Measurements from ENCODE around the gene GRM2. TPM values are rescaled to one million over a fixed set of nuclear protein-coding genes. Genes with fewer than 3 reads are reported as not detected.

GRM2 gene
- total RNA-seq, 1 experiment from 2014 or later, result 0.13 TPM

DNA sequence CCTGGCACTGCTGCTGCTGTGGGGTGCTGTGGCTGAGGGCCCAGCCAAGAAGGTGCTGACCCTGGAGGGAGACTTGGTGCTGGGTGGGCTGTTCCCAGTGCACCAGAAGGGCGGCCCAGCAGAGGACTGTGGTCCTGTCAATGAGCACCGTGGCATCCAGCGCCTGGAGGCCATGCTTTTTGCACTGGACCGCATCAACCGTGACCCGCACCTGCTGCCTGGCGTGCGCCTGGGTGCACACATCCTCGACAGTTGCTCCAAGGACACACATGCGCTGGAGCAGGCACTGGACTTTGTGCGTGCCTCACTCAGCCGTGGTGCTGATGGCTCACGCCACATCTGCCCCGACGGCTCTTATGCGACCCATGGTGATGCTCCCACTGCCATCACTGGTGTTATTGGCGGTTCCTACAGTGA lies 2.1 kb downstream of the GRM2 start:
- no peaks in the 10 kb centered on the region for H3K9me2 ChIP-seq (ENCODE audit: insufficient read depth)
- no peak for DNase-seq
- ChIA-PET CTCF (interaction anchor here (0.6 kb wide), 1 partner anchor 301 kb away, joined by 4 read pairs; no protein-coding TSS in a partner anchor), POLR2A (ENCODE audit: unreplicated experiment) (no interaction called here)
- no TSS peak for BruUV-seq (replicated peaks)
- TF ChIP-seq EZH2 (IDR thresholded peaks at IDR 0.05; ENCODE audit: low read depth), result no peak
- TF ChIP-seq, protein P1, sequence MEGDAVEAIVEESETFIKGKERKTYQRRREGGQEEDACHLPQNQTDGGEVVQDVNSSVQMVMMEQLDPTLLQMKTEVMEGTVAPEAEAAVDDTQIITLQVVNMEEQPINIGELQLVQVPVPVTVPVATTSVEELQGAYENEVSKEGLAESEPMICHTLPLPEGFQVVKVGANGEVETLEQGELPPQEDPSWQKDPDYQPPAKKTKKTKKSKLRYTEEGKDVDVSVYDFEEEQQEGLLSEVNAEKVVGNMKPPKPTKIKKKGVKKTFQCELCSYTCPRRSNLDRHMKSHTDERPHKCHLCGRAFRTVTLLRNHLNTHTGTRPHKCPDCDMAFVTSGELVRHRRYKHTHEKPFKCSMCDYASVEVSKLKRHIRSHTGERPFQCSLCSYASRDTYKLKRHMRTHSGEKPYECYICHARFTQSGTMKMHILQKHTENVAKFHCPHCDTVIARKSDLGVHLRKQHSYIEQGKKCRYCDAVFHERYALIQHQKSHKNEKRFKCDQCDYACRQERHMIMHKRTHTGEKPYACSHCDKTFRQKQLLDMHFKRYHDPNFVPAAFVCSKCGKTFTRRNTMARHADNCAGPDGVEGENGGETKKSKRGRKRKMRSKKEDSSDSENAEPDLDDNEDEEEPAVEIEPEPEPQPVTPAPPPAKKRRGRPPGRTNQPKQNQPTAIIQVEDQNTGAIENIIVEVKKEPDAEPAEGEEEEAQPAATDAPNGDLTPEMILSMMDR (conservative IDR thresholded peaks at IDR 0.05), result no peak
- H3K9me3 ChIP-seq (ENCODE audit: insufficient read depth, low read depth), result no peaks in the 10 kb centered on the region
- no peaks in the 10 kb centered on the region for H3K4me1 ChIP-seq (replicated peaks; ENCODE audit: insufficient read depth)
- no peaks in the 10 kb centered on the region for H3K27me3 ChIP-seq (ENCODE audit: insufficient read depth, low read depth)
- H3F3A ChIP-seq (ENCODE audit: insufficient read depth, low read depth), result no peaks in the 10 kb centered on the region
- no peaks in the 10 kb centered on the region for H3K36me3 ChIP-seq (ENCODE audit: low read depth)
- H3K4me3 ChIP-seq, result no peak overlapping the region
- intact Hi-C loops (cut with micrococcal nuclease; ENCODE audit: unreplicated experiment), result no loop called here
- H3K27ac ChIP-seq, result no peak overlapping the region
- no peak overlapping the region for H2AFZ ChIP-seq
- H4K20me1 ChIP-seq (ENCODE audit: insufficient read depth), result no peaks in the 10 kb centered on the region
- no peak overlapping the region for H3K4me2 ChIP-seq
- H3K79me2 ChIP-seq (ENCODE audit: low read depth), result no peaks in the 10 kb centered on the region

DNA sequence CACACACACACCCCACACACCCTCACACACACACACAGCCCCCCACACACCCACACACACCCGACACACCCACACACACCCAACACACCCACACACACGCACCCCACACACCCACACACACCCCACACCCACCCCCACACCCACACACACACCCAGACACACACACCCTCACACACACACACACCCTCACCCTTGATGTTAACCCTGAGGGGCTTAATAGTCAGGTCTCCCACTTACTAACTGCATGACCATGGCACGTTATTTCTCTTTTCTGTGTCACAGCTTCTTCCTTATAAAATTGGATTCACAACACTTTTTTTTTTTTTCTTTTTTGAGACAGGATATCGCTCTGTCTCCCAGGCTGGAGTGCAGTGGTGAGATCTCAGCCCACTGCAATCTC lies 2.8 kb downstream of the GRM2 start:
- Histone ChIP-seq H4K20me1 (ENCODE audit: insufficient read depth) (no peaks in the 10 kb centered on the region), H3K36me3 (ENCODE audit: low read depth) (no peaks in the 10 kb centered on the region), H3K4me2 (no peak overlapping the region), H3K79me2 (ENCODE audit: low read depth) (no peaks in the 10 kb centered on the region), H3K9me3 (ENCODE audit: insufficient read depth, low read depth) (no peaks in the 10 kb centered on the region), H3K27ac (no peak overlapping the region), H2AFZ (no peak overlapping the region), H3K9me2 (ENCODE audit: insufficient read depth) (no peaks in the 10 kb centered on the region), H3K4me3 (no peak overlapping the region), H3K27me3 (ENCODE audit: insufficient read depth, low read depth) (no peaks in the 10 kb centered on the region), H3F3A (ENCODE audit: insufficient read depth, low read depth) (no peaks in the 10 kb centered on the region), H3K4me1 (replicated peaks; ENCODE audit: insufficient read depth) (no peaks in the 10 kb centered on the region)
- no TSS peak for BruUV-seq (replicated peaks)
- ChIA-PET POLR2A (ENCODE audit: unreplicated experiment) (no interaction called here), CTCF (no interaction called here)
- DNase-seq, result no peak
- no peak for TF ChIP-seq EZH2 (IDR thresholded peaks at IDR 0.05; ENCODE audit: low read depth)
- TF ChIP-seq, protein P1 (conservative IDR thresholded peaks at IDR 0.05), result no peak
- intact Hi-C loops (cut with micrococcal nuclease; ENCODE audit: unreplicated experiment), result no loop called here

DNA sequence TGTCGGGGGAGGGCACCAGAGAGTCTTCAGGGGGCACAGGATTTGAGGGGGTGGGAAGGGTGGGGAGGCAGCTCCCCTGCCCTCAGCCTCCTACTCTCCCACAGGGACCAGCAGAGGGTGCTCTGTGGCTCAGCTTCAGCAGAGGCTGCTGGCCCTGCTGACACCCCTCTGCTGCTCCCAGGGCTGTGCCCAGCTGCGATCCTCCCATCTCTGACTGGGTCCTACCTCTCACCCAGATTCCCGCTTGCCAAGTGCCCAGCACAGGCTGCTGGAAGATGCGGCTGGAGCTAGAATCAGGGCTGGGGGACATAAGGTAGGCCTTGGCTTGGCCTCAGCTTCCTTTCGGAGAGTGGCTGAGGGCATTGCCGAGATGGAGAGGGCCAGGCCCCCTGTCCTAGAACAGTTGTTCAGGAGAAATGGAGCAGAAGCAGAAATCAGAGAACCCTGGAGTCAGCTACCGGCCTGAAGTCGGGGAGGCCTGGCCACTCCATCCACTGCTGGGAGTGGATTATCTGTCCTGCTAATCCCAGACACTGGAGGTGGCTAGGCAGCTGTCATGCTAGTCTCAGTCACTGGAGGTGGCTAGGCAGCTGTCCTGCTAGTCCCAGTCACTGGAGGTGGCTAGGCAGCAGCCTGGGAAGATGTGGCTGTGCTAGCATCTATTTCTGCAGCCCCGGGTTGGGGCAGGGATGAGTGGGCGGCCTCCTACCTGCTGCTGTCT lies 3.9 kb downstream of the GRM2 start:
- ChIA-PET POLR2A (ENCODE audit: unreplicated experiment) (no interaction called here), CTCF (interaction anchor here (0.5 kb wide), 1 partner anchor 12 kb away, joined by 4 read pairs; no protein-coding TSS in a partner anchor)
- Histone ChIP-seq H3K4me2 (no peak overlapping the region), H3F3A (ENCODE audit: insufficient read depth, low read depth) (no peaks in the 10 kb centered on the region), H3K36me3 (ENCODE audit: low read depth) (no peaks in the 10 kb centered on the region), H3K79me2 (ENCODE audit: low read depth) (no peaks in the 10 kb centered on the region), H3K9me3 (ENCODE audit: insufficient read depth, low read depth) (no peaks in the 10 kb centered on the region), H4K20me1 (ENCODE audit: insufficient read depth) (no peaks in the 10 kb centered on the region), H3K9me2 (ENCODE audit: insufficient read depth) (no peaks in the 10 kb centered on the region), H3K27ac (no peak overlapping the region), H3K27me3 (ENCODE audit: insufficient read depth, low read depth) (no peaks in the 10 kb centered on the region), H2AFZ (no peak overlapping the region), H3K4me1 (replicated peaks; ENCODE audit: insufficient read depth) (no peaks in the 10 kb centered on the region), H3K4me3 (no peak overlapping the region)
- TF ChIP-seq EZH2 (IDR thresholded peaks at IDR 0.05; ENCODE audit: low read depth), result no peak
- TF ChIP-seq, protein P1 (conservative IDR thresholded peaks at IDR 0.05), result peak; percentile 31; the same call in 1 of the 2 replicates
- intact Hi-C loops (cut with micrococcal nuclease; ENCODE audit: unreplicated experiment), result no loop called here
- DNase-seq, result peak in 1 of 2 experiments; percentile 20
- BruUV-seq (replicated peaks), result no TSS peak

Measured in PC-9 (cell line).